AG04450 (cell line): ENCODE data around the gene KRTAP9-1. TPM values are rescaled to one million over a fixed set of nuclear protein-coding genes. Genes with fewer than 3 reads are reported as not detected.
"Not testable (repeated sequence)": the region's sequence is repeated elsewhere in the genome, so short reads cannot be mapped to it uniquely, and the experiment has no call there.

Experiments used
- CTCF ChIA-PET: fragments of 300-600, 350-600 bp; formaldehyde crosslinking; extraction: SDS; loops from one replicate; lab custom pipeline; 2022; ENCODE audit warnings: antibody characterized with exemption, inconsistent platforms; lab: Charles Lee
- POLR2A ChIA-PET: fragments of 350-600 bp; formaldehyde crosslinking; extraction: SDS; loops from one replicate; lab custom pipeline; 2021; ENCODE audit warnings: antibody characterized with exemption, inconsistent platforms; lab: Yijun Ruan, JAX
- DNase-seq: peaks from one replicate; pipeline ENCODE4 v3.0.0-alpha.2; 2011; ENCODE audit warnings: low read depth, low spot score
- H3K27ac ChIP-seq: one replicate; pipeline ENCODE4 v1.5.1; 2012; ENCODE audit warnings: low read depth, low read length, control low read depth
- H3K27me3 ChIP-seq: one replicate; pipeline ENCODE4 v1.6.0; 2012; ENCODE audit warnings: low read length; ENCODE audit not compliant: control insufficient read depth, insufficient read depth
- H3K4me3 ChIP-seq: 2 replicates; pipeline ENCODE4 v1.5.1; 2011; ENCODE audit warnings: mild to moderate bottlenecking, low read depth, low read length, control low read depth
- H3K9me3 ChIP-seq: 2 replicates; pipeline ENCODE4 v1.5.1; 2012; ENCODE audit warnings: low read length; ENCODE audit not compliant: control insufficient read depth, insufficient read depth
- CTCF ChIP-seq: IDR thresholded peaks from 2 replicates; pipeline ENCODE4 v1.5.1; 2011; ENCODE audit warnings: low read depth, low read length, control low read depth, inconsistent platforms
- polyA plus RNA-seq: library from polyadenylated mRNA; depleted of rRNA; stranded (reverse); fragments of >200 nt; gene quantifications from 2 replicates; pipeline ENCODE4 v1.2.3, GENCODE V29; 2011

The KRTAP9-1 gene
- polyA plus RNA-seq, 1 experiment: not detected

- no peak overlapping the region for H3K4me3 ChIP-seq
- ChIA-PET POLR2A (no interaction called here), CTCF (interaction anchor here (1.3 kb wide), 1 partner anchor 175 kb away, joined by 3 read pairs; no protein-coding TSS in a partner anchor)
- H3K9me3 ChIP-seq: peaks cover 8% of the 10 kb centered on the region
- H3K27me3 ChIP-seq: no peaks in the 10 kb centered on the region
- DNase-seq: no peak
- H3K27ac ChIP-seq: no peak overlapping the region
- TF ChIP-seq CTCF: no peak
These were observed 42.0 kb upstream of the KRTAP9-1 start for GRCh38 chr17:41147531-41148204.

- DNase-seq, POLR2A ChIA-PET, CTCF ChIA-PET, H3K27me3 ChIP-seq, H3K4me3 ChIP-seq, H3K9me3 ChIP-seq, H3K27ac ChIP-seq: not testable (repeated sequence)
These were observed 40.6 kb upstream of the KRTAP9-1 start for GRCh38 chr17:41148971-41149651.

- no peaks in the 10 kb centered on the region for H3K9me3 ChIP-seq
- H3K4me3 ChIP-seq: no peak within 1 kb of the TSS
- POLR2A ChIA-PET: no interaction called here
- DNase-seq: no peak
- H3K27ac ChIP-seq: no peak within 1 kb of the TSS
- no peaks in the 10 kb centered on the region for H3K27me3 ChIP-seq
- no peak for TF ChIP-seq CTCF
- CTCF ChIA-PET: no interaction called here
These were observed 40.1 kb upstream of the KRTAP9-1 start, which contains the start of gene KRTAP4-5 for GRCh38 chr17:41149652-41149985. TSS of gene KRTAP4-5 (minus strand) at chr17:41149825. CDS start at chr17:41149767, 58 bp downstream.

- TF ChIP-seq CTCF: no peak
- DNase-seq: no peak
- no peak overlapping the region for H3K4me3 ChIP-seq
- no peaks in the 10 kb centered on the region for H3K27me3 ChIP-seq
- no peak overlapping the region for H3K27ac ChIP-seq
- ChIA-PET CTCF (no interaction called here), POLR2A (no interaction called here)
- no peaks in the 10 kb centered on the region for H3K9me3 ChIP-seq
These were observed 39.7 kb upstream of the KRTAP9-1 start for GRCh38 chr17:41150026-41150425.

GRCh38 chr17:41151525-41151924 lies 38.2 kb upstream of the KRTAP9-1 start:
- DNase-seq: no peak
- Histone ChIP-seq H3K9me3 (no peaks in the 10 kb centered on the region), H3K27me3 (no peaks in the 10 kb centered on the region), H3K27ac (no peak overlapping the region), H3K4me3 (no peak overlapping the region)
- ChIA-PET POLR2A (no interaction called here), CTCF (no interaction called here)
- no peak for TF ChIP-seq CTCF
